Kidney epithelial cell (primary cell): Measurements from ENCODE around the gene TTC21A. TPM values are rescaled to one million over a fixed set of nuclear protein-coding genes. Genes with fewer than 3 reads are reported as not detected.

Source experiments
- DNase-seq: peaks from one replicate; pipeline ENCODE4 v3.0.0-alpha.2; 2010; ENCODE audit warnings: low read depth
- H3K27me3 ChIP-seq: 2 replicates; pipeline ENCODE4 v1.6.0; 2011; ENCODE audit warnings: low read length; ENCODE audit not compliant: control insufficient read depth, insufficient read depth
- H3K36me3 ChIP-seq: 2 replicates; pipeline ENCODE4 v1.5.1; 2011; ENCODE audit warnings: low read length; ENCODE audit not compliant: control insufficient read depth, insufficient read depth
- H3K4me3 ChIP-seq: 2 replicates; pipeline ENCODE4 v1.5.1; 2011; ENCODE audit warnings: low read depth, mild to moderate bottlenecking, control low read depth, low read length
- total RNA-seq: library from RNA; depleted of rRNA; stranded (reverse); fragments of >200 nt; gene quantifications from 2 replicates; pipeline ENCODE4 v1.2.3, GENCODE V29; 2015
- TF ChIP-seq, protein P1 (sequence below): IDR thresholded peaks from 2 replicates; pipeline ENCODE4 v1.5.1; 2011; ENCODE audit warnings: mild to moderate bottlenecking, moderate library complexity, low read length, control low read depth, inconsistent platforms; ENCODE audit not compliant: insufficient read depth, poor library complexity, severe bottlenecking

The TTC21A gene
- total RNA-seq, 1 donor from 2014 or later: 6.7 TPM

DNA sequence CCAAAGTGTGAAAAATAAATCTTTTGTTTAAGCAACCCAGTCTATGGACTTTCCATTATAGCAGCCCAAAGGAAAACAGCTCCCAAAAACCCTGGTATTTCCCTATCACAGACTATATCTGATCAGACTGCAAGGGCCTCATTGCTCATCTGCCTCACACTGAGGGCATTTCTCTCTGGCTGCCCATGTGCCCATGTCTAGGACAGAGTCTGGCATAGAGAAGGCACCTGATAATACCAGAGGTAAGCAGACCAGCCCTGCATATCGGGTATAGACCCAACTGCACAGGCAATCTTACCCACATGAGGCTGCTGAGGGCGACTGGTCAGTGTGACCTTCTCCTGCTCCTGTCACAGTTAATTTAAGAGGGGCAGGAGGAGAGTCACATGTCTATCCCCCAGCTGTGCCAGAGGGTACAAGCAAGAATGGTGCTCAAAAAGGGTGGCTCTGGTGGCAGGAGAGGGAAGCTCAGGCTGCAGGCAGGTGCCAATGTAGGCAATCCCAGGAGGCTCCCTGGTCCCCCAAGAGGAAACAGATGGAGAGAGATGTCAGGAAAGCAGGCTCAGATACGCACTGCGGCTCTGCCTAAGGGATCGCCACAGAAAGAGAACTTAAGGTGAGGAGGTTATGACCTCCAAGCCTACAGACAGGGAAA is 42.8 kb downstream of the TTC21A start:
- Histone ChIP-seq H3K36me3 (no peaks in the 10 kb centered on the region), H3K4me3 (peak overlapping the region; percentile 20), H3K27me3 (no peaks in the 10 kb centered on the region)
- DNase-seq: no peak
- TF ChIP-seq, protein P1, sequence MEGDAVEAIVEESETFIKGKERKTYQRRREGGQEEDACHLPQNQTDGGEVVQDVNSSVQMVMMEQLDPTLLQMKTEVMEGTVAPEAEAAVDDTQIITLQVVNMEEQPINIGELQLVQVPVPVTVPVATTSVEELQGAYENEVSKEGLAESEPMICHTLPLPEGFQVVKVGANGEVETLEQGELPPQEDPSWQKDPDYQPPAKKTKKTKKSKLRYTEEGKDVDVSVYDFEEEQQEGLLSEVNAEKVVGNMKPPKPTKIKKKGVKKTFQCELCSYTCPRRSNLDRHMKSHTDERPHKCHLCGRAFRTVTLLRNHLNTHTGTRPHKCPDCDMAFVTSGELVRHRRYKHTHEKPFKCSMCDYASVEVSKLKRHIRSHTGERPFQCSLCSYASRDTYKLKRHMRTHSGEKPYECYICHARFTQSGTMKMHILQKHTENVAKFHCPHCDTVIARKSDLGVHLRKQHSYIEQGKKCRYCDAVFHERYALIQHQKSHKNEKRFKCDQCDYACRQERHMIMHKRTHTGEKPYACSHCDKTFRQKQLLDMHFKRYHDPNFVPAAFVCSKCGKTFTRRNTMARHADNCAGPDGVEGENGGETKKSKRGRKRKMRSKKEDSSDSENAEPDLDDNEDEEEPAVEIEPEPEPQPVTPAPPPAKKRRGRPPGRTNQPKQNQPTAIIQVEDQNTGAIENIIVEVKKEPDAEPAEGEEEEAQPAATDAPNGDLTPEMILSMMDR: no peak

DNA sequence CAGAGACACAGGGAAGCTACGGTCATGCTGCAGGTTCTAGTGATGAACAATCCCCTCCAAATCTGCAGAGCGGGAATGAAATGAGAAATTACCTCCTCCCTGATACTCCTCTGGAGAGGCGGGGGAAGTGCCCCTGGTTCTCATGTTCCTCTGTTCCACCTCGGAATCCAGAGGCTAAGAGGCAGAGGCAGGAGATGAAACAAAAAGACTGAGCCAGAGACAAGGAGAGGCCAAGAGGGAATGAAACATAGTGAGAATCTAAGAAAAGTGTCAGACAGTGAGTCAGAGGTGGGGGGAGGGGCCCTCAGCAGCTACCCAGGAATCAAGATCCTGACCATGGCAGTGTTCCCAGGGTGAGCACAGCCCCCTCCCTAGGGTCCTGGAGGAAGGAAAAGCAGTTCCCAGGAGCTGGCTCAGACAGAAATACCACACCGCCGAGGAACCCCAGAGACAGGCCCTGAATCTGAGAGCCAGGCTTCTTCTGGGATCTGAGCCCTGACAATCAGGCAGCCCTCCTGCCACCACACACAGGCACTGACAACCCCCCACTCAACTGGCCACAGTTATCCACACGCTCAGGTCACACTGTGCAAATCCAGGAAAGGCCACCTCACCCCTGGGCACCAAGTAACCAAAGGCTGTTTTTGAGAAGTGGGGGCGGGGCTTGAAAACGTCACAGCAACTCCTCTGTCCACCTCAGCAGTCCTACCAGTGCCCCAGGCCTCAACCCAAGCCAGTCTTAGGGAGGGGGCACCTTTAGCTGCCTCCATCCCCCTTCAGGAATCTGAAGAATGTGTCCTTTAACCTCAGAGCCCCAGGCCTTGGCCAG is 43.5 kb downstream of the TTC21A start:
- peak; percentile 93 for DNase-seq
- TF ChIP-seq, protein P1: no peak
- H3K4me3 ChIP-seq: peak overlapping the region; percentile 93
- no peaks in the 10 kb centered on the region for H3K27me3 ChIP-seq
- no peaks in the 10 kb centered on the region for H3K36me3 ChIP-seq

DNA sequence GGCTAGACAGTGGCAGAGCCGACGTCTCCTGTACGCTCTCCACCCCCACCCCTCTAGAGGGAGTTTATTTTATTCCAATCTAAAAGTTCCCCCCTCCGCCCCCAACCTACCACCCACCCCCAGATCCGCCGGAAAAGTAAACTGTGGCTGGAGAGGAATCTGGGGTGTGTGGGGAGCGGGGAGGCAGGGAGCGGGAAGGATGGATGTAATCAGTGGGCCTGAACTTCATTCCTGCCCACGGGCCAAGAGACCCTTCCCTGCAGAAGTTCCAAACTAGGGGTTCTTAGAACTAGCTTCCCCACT is 46.4 kb downstream of the TTC21A start:
- no peak for DNase-seq
- H3K4me3 ChIP-seq: peak overlapping the region; percentile 42
- TF ChIP-seq, protein P1: no peak
- no peaks in the 10 kb centered on the region for H3K27me3 ChIP-seq
- no peaks in the 10 kb centered on the region for H3K36me3 ChIP-seq

DNA sequence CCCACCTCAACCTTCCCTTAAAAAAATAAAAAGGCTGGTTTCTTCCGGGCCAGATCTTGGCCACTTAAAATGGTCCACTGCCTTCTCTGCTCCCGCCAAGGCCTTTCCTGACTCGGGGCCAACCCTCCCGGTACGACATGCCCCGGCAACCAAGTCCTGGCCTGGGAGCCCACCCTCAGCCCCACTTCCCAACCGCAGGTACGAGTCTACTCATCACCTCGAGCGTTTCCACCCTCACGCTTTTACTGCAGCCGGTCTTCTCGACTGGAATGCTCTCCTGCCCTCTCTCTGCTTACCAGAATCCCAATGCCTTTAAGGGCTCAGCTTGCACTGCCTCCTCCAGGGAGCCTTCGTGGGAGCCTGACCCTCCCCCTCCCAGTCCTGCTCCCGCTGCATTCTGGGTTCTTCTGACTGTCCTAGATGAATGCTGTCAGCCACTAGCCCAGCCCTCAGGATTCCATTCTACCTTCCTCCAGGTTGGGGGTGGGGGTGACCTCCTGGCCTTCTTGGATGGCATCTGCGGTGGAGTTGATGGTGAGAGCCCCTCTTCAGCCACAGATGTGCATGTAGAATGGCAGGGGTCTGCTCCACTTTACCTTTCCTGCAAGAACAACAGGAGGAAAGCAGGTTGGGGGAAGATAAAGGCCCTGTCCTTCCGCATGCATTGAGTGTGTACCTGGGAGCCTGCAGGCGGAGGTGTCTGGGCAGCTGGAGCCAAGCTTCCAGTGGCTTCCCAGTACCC is 47.0 kb downstream of the TTC21A start:
- no peak for DNase-seq
- Histone ChIP-seq H3K4me3 (peak overlapping the region; percentile 42), H3K27me3 (no peaks in the 10 kb centered on the region), H3K36me3 (no peaks in the 10 kb centered on the region)
- TF ChIP-seq, protein P1: no peak

DNA sequence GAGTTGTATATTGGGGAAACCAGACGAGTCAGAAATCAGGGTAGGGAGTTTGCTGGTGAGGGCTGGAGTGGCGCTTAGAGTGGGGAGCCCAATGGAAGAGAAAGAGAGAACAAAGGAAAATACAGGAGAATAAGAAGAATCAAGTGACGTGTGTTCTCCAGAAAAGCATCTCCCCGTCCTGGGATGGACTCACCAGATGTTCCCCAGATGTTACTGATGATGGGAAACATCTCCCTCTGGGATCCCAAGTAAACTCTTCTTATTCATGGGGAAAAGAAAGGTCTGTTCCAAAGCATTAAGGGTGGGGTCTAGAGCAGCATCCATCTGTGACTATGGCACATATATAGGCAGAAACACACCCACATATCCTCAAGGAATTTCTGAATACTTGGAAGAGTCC is 48.9 kb downstream of the TTC21A start:
- no peak overlapping the region for H3K4me3 ChIP-seq
- no peak for DNase-seq
- no peaks in the 10 kb centered on the region for H3K36me3 ChIP-seq
- no peaks in the 10 kb centered on the region for H3K27me3 ChIP-seq
- TF ChIP-seq, protein P1: no peak
